GM21723 (cell line): ENCODE measurements around the gene DSTYK.
"Not testable (repeated sequence)": the region's sequence is repeated elsewhere in the genome, so short reads cannot be mapped to it uniquely, and the experiment has no call there.

Experiments
- ATAC-seq: cut with Tn5 transposase; IDR thresholded peaks from one replicate; pipeline ENCODE4 v1.9.1; 2021; ENCODE audit warnings: mild to moderate bottlenecking, moderate library complexity; ENCODE audit not compliant: unreplicated experiment

The DSTYK gene

DNA sequence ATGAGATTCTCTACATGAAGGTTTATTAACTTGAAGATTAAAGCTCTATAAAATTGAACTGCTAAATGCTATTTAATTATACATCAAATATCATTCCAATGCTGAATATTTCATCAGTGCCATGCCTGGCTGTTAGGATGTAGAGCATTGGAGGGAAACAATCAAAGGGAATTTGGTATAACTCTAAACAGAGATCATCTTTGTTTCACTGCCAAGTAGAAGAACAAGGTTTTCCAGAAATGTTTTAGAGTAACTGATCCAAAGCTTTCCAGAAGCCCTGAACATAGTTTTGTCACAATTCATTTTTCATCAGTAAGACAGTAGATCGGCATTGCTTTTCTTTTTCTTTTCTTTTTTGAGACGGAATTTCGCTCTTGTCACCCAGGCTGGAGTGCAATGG lies 5.9 kb upstream of the DSTYK start:
- ATAC-seq: no peak

DNA sequence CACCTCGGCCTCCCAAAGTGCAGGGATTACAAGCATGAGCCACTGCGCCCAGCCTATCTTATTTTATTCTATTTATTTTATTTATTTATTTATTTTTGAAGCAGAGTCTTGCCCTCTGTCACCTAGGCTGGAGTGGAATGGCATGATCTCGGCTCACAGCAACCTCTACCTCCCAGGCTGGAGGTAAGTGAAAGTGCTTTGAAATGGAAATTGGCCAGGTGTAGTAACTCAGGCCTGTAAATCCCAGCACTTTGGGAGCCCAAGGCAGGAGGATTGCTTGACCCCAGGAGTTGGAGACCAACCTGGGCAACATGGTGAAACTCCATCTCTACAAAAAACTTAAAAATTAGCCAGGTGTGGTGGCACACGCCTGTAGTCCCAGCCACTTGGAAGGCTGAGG lies 5.1 kb upstream of the DSTYK start:
- ATAC-seq: no peak

DNA sequence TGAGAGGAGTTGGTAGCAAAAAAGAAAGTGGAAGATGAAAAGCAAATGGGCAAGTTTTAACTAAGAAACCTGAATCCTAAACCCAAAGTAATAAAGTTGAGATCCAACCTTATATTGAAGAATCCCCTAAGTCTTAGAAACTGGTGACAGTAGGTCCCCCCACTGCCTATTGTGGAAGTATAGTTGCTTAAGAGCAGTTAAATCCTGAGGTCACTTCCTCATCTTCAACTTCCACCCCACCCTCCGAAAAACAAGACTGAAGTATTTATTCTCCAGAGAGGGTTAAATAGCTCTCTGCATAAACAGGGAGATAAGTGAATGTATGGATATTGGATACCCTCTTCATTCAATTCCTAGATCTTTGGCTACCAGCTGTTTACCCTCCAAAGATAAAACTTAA lies 3.3 kb upstream of the DSTYK start:
- no peak for ATAC-seq

DNA sequence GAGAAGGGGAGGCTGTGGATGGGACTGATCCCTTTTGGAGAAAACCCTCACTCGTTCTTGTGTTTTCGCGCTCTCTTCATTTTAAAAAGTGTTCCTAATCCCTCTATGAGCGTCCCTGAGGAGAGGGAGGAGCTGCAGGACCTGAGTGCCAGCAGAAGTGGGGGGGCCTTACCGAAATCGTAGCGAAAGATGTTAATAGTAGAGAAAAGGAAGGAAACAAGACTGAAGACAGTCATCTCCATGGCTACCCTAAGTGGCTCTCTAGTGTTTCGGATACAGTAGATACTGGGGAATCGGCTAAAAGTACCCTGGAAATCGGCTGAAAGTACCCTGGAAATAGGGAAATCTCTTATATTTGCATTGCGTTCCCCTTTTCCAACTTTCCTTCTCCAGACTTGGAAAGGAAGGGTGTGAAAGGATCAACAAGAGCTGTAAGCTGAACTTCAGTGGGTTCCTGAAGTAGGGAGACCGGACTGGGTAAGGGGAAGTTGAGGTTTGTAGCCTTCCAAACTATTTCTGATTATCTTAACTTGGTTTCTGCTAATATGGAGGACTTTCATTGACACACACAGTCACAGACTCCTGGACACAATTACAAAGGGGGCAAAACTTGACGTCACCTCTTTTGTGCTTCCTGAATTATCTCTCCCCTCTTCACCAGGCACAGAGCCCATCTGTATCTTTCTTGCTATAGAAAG lies 486 bp upstream of the DSTYK start:
- peak; percentile 36 for ATAC-seq

DNA sequence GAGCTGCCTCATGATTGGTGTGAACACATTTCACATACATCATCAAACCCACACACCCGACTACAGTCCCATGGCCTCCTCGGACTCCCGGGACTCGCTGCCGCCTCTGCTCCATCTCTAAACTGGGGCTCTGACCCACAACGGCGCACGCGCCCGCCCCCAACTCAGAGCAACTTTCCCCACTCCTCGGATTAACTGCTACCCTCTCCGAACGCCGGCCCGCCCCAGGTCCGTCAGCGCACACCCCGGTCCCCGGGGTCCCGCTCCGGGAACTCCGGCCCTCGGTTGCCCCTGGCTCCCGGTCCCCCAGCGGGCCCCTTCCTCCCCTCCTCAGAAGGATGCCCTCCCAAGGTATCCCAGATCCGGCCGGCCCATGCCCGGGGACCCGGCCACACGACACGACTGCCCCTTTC lies 740 bp downstream of the DSTYK start:
- peak; percentile 20 for ATAC-seq

DNA sequence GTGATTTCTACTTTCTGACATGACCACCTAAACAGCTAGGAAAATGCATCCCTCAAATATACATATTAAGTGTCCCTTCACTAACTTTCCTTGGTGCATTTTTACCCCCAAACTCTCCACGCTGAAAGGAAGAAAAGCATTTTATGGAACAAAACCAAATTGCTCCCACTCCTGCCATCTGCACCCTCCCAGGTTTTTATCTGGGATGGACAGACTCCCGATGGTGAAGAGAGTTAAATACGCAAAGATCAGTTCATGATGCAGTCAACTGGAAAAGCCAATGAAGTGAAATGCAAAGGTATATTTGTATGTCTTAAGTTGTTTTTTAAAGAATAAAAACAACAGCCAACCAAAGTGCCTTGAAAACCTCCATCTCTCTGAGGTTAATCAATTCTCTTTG lies 2.7 kb downstream of the DSTYK start:
- no peak for ATAC-seq

DNA sequence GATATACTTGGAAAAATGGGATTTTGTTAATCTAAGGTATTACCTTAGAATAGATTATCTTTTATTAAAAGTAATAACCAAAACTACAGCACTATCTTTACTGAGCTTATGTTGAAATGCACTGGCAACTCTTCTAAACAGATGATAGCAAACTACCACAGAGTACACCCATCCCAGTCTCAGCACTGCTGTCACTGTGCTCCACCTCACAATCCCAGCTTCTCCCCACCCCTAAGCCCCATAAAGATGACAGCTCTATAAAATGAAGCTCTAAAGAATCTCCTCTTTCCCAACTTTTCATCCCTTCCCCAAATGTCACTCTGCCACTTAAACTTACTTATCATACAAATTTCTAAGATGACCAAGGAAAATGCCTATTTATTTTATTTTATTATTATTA lies 6.4 kb downstream of the DSTYK start:
- no peak for ATAC-seq

DNA sequence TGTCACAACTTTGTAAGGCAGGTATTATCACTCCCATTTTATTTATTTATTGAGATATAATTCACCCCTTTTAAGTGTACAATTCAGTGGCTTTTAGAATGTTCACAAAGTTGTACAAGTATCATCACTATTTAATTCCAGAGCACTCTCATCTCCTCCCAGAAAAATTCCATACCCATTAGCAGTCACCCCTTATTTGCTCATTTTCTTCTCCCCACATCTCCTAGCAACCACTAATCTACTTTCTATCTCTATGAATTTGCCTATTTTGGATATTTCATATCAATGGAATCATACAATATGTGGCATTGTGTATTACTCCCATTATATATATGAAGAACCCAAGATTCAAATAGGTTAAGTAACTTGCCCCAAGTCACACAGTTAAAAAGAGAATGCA lies 7.0 kb downstream of the DSTYK start:
- ATAC-seq: no peak

DNA sequence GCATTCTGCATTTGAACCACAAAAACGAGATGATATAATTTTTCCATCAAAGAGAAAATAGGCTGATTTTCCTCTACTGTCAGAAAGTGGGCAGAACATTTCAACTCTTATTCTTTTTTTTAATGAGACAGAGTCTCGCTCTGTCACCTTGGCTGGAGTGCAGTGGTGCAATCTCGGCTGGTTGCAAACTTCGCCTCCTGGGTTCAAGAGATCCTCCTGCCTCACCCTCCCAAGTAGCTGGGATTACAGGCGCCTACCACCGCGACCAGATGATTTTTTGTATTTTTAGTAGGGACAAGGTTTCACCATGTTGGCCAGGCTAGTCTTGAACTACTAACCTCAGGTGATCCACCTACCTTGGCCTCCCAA lies 11.6 kb downstream of the DSTYK start:
- no peak for ATAC-seq

DNA sequence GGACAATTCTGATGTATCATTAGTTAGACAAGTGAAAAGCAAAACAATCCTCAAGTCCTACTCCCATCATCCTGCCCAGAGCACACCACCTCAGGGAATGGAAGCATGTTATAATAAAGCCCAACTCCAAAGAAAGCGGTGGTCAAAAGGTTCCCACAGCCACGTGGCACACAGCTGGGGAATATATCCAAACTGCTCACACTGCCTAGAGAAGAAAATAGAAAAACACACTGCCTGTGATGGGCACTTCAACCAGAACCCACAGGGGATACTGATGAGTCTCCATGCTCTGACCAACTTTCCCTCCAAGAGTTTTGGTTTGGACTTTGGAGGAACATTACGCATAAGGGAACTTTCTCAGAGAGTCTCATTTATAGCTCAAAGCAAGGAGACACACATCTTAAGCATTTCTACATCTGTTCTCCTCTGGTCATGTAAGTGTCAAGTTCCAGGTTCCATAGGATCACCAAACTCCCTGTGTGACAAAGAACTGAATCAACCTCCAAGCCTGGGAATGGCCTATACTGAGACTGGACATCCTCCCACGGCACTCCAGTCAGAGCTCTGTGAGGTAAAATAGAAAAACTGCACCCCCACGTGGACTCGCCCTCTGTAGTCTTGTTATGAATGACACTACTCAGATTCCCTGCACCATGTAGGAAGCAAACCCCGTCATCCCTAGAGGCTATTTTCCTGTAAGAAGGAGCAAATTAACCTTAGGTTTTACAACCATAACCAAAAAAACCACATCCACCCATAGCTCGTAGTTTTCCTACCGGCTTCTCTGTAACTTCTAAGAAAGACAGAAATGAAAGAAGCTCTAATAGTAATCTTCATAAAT lies 12.2 kb downstream of the DSTYK start:
- ATAC-seq: no peak

DNA sequence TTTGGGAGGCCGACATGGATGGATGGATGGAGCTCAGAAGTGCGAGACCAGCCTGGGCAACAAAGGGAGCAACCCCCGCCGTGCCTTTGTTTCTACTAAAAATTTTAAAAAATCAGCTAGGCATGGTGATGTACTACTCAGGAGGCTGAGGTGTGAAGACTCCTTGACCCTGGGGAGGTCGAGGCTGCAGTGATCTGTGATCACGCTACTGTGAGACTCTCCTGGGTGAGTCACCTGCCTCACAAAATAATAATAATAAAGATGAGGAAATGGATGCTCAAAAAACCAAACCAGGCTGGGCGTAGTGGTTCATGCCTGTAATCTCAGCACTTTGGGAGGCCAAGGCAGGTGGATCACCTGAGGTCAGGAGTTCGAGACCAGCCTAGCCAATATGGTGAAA lies 19.2 kb downstream of the DSTYK start:
- ATAC-seq: no peak

DNA sequence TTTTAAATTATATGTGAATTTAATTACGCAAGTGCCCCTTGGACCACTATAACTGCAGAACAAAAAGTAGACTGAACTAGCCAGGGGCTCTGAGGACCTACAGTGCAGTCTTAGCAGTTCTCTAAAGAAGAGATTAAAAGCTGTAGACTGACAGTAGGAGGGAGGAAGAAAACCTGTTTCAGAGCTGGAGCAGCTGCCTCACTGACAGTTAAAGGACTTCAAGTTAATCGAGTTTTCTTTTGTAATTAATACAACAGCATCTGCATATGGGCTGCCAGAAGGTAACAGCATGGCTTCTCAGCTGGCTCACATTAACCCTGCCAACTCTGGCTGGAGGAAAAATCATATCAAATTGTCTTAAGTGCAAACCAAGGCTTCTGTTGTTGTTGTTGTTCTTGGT lies 19.9 kb downstream of the DSTYK start:
- ATAC-seq: no peak

DNA sequence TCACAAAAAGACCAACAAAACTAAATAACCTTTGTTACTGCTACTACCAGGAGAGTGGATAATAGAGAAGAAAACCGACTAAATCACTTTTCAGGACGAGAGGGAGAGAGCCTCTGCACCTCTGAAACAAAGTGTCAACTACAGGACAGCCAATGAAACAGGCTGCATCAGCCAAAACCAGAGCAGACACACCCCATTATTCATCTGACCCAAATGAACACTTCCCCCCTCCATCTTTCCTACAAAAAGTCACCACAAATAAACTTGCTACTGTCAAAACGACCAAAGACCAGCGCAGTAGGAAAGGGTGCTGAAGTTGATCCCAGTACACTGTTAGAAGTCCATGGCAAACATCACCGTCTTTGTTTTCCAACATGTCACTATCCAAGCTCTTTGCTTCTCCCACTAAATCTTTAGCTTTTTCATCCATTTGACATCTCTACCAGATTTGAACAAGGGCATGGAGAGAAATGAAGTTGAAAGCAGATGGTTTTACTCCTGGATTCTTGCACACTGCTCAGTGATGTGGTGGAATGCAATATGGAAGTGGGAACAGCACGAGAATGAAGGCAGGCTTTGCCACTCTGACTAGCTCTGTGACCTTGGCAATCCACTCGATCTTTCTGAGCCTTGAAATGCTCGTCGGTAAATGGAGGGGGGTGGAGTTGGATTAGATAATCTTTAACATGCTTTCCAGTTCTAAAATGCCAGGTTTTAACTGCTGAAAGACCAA lies 20.5 kb downstream of the DSTYK start:
- no peak for ATAC-seq

DNA sequence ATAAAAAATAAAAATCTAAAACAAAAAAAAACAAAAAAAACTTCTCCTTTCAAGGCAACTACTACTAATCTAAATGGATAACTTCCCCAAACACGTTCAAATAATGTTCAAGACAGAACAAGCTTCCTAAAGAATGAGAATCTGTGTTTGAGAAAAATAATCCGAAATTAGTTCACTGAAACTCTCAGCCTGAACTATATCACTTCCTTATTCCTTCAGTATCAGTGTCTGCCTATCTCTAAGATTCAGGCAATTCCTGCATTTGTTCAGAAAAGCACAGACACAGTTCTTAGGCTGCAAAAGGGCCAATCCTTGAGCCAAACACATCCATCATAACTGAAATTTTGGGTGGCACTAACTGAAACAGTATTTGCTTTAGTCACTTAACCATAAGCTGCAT lies 22.4 kb downstream of the DSTYK start:
- ATAC-seq: no peak

DNA sequence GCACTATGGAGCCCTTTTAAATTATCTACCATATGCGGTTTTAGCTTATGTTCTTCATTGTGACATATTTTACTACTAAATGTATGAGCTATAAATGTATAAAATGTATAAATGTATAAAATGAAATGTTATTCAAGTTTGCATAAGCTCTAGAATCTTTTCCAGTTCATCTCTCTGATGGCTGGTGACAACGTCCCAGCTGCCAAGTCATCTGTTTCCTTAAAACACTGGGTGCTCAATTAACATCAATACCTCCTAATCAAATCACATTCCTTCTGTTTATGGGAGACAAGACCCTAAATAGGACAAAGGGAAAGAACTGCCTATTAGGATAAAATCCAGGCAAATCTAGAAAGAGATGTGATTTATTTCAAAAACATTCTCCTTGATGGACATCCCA lies 22.9 kb downstream of the DSTYK start:
- no peak for ATAC-seq

DNA sequence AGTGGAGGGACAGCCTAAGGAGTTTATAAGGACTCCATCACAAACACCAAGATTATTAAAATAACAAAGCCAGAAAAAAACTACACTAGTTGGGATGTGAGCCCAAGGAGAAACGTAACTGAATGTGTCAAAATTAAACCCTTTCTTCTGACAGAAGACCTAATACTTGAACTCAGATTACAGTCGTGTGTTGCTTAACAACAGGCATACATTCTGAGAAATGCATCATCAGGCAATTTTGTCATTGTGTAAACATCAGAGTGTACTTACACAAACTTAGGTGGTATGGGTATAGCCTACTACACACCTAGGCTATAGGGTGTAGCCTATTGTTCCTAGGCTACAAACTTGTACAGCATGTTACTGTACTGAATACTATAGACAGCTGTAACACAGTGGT lies 23.4 kb downstream of the DSTYK start:
- no peak for ATAC-seq

DNA sequence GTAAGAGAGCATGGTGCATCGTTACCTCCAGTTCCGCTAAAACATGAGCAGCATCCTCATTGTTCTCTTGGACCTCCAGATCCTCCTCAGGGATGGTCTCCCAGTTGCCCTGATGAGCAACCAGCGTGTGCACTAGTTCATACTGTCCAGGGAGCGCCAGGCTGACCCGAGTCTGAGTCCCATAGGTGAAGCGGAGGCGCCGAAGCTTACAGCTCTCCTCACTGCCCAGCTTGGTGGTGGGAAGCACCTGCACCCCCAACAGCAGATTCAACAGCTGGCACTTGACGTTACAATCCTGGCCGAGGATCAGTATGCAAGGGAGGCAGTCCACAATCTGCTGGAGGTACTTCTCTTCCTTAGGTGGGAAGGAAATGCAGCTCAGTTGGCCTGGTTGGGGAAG lies 24.1 kb downstream of the DSTYK start:
- no peak for ATAC-seq

DNA sequence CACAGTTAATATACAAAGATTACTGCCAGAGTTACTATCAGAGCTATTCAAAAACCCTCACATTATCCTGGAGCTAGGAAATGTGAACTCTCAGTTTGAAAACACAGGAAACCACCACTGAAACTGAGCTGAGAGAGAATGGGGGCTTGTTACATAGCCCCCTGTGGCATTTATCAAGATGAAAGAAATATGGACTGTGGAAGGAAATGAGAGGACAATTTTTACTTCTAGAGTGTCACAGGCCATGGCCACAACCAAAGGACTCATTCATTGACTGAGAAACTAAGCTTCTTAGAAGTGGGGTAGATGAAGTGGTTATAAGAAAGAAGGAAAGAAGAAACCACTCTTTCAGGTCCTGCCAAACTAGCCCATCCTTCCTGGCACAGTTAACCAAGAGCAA lies 25.3 kb downstream of the DSTYK start:
- ATAC-seq: no peak

DNA sequence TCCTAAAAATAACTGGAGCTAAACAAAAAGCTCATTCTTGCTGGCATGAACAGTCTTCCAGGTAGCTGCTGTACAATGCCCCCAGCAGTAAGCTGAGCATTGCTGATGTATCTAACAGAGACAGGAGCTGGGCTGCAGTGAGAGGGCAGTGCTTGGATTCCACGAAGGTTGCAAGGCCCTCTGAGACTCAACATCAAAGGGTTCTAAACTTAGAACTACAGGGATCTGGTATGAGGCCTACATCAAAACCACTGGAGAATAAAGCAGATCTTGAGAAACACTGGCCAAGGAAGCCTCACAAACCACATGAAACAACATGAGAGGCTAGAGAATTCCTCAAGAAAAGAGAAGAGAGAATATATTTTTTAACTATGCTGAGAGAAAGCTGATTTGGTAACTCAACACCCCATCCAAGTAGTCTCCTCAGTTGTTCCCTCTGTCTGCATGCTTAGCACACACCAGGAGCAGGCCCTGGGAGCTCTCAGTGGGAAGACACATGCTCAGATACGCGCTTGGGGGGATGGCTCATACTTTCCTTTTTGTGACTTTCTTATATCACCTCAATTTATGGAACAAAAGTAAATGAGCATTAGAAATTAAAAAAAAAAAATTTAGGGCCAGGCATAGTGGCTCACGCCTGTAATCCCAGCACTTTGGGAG lies 27.7 kb downstream of the DSTYK start:
- ATAC-seq: no peak

DNA sequence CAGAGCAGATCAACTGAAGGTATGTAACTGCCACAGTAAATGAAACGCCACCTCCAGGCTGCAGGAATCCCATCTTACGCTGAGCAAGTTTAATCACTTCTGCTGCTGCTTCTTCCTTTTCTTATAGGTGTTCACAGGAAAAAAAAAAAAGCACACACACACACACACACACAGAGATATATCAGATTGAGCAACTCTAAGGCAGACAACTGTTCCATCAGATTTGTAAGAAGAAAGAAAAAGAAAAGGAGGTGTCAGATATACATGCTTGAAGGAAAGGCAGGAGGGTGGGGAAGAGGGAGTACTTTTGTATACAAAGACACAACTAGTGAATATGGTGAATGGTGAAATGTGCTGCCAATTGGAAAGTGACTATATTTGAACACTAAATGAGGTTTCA lies 28.6 kb downstream of the DSTYK start:
- ATAC-seq: no peak

DNA sequence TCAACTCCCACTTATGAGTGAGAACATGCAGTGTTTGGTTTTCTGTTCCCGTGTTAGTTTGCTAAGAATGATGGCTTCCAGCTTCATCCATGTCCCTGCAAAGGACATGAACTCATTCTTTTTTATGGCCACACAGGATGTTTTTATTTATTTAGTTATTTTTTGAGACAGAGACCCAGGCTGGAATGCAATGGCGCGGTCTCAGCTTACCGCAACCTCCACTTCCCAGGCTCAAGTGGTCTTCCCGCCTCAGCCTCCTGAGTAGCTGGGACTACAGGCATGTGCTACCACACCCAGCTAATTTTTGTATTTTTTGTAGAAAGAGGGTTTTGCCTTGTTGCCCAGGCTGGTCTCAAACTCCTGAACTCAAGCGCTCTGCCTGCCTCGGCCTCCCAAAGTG lies 31.2 kb downstream of the DSTYK start:
- not testable (repeated sequence) for ATAC-seq
